Subcutaneous adipose tissue (tissue), 4 donors: ENCODE results near the gene RPAP3. TPM values are rescaled to one million over a fixed set of nuclear protein-coding genes. Genes with fewer than 3 reads are reported as not detected.

Source experiments
- total RNA-seq, 4 donors: library from RNA; depleted of rRNA; stranded (reverse); fragments of >200 nt; gene quantifications; one replicate each; pipeline ENCODE4 v1.1.0, GENCODE V29; 2016
- TF ChIP-seq, protein P1 (sequence below): fragments of 450-650 bp; IDR thresholded peaks from one replicate; pipeline ENCODE4 v1.5.1; 2016; ENCODE audit warnings: low read depth, mild to moderate bottlenecking, control low read depth, antibody characterized with exemption, moderate library complexity

RPAP3 gene
- total RNA-seq, 4 donors from 2014 or later, result 10.0 to 24.1 (median 14.2) TPM

DNA sequence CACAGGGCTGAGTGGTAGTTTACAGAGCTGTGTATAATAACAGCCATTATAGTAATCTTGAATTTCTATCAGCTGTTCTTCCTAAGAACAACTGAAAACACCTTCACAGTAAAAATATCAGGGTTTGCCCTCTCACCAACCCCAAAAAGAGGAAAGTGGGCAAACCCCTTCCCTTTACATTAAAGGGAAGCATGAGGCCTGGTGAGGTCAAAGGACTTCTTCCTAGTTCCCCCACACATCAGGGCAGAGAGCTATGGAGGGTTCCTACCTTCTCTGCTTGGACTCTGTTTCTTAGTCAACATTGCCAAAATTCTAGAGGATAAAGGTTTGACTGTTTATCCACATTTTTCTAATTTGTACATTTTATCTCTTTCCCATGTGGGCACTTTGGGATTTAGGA is 4.4 kb upstream of the RPAP3 start:
- TF ChIP-seq, protein P1, sequence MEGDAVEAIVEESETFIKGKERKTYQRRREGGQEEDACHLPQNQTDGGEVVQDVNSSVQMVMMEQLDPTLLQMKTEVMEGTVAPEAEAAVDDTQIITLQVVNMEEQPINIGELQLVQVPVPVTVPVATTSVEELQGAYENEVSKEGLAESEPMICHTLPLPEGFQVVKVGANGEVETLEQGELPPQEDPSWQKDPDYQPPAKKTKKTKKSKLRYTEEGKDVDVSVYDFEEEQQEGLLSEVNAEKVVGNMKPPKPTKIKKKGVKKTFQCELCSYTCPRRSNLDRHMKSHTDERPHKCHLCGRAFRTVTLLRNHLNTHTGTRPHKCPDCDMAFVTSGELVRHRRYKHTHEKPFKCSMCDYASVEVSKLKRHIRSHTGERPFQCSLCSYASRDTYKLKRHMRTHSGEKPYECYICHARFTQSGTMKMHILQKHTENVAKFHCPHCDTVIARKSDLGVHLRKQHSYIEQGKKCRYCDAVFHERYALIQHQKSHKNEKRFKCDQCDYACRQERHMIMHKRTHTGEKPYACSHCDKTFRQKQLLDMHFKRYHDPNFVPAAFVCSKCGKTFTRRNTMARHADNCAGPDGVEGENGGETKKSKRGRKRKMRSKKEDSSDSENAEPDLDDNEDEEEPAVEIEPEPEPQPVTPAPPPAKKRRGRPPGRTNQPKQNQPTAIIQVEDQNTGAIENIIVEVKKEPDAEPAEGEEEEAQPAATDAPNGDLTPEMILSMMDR, result no peak

DNA sequence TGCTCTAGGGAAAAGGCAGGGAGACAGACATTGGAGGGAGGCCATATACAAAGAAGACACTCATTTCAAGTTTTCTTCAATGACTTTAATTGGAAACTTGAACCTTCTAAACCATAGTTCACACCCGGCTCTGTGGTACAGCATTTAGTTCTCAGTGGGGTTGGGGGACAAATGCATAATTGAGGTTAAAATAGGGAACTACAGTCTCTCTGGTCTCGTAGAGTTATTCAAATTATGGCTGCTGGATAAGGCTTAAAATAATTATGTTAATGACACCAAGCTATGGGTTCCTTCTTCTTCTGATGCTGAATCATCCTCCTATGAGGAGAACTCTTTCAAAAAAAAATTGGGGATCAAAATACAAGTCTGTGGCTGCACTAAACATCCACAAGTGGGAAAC is 3.8 kb upstream of the RPAP3 start:
- TF ChIP-seq, protein P1, result no peak

DNA sequence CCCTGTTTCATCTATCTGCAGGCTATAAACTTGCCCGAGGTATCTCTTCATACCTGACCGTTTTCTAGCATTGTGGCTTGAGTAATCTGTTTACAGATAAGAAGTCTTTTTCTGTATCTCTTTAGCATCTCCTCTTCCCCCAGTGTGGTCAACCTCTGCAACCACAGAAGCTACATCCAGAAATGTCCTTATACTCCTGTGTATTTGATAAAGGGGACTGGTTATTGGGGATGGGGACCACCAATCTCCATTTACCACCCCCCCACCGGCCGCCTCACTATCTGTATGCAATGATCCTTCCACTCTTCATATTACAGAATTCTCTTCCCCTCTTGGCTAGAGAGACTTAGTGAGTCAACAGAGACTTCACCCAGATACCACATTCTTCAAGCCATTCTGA is 3.4 kb upstream of the RPAP3 start:
- TF ChIP-seq, protein P1, result no peak

DNA sequence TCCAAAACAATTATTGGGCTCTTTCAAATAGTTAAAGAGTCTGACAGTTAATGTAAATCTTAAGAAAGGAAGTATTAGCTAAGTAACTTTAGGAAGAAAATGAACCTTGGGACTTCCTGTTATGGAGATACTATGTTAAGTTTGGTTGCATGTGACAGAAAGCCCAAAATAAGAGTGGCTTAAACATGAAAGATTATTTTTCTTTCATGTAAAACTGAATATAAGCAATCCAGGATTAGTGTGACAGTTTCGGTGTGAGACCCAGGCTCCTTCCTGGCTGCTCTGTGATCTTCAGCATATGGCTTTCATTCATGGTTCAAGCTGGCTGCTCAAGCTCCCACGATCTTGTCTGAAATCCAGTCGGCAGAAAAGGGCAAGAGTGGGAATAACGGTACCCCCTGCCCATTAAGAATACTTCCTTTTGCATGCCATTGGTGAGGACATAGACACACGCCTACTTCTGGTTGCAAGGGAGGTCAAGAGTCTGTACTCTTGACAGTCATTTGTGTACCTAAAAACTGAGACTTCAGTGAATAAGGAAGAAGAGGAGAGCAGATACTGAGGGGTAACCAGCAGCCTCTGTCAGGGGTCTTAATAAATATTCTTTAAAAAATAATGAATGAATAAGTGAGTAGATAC is 2.2 kb upstream of the RPAP3 start:
- TF ChIP-seq, protein P1, result no peak

DNA sequence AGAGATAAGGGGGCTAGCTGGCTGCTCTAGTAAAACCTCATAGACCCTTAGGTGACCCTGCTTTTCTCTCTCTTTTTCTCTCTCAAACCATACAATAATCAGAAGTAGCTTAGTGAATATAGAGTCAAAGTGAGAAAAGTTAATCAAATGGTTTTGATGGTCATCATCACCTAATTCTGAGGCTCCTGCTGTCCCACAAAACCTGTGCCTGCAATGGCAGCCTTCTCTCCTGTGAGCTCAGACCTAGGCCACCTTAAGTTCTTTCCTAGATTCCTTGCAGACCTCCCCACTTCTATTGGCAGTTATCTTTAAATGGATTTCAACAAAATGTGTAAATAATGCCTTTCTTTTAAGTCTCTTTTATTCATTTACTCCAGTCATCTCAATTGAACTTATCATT is 1.5 kb upstream of the RPAP3 start:
- TF ChIP-seq, protein P1, result no peak

DNA sequence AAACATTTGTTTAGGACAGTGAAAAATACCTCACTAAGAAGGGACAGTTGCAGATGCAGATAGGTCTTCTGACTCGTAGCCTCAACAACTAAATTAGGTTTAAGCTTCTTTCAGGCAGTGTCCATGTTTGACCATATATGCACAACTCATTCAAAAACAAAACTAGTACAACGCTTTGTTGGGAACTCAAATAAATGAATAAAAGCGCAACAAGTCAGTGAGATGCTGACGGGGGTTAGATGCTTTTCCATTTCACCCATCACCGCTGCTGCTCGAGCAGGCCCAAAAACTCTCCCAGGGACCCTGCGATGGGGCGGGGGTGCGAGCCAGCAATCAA is 633 bp downstream of the RPAP3 start:
- TF ChIP-seq, protein P1, result no peak

DNA sequence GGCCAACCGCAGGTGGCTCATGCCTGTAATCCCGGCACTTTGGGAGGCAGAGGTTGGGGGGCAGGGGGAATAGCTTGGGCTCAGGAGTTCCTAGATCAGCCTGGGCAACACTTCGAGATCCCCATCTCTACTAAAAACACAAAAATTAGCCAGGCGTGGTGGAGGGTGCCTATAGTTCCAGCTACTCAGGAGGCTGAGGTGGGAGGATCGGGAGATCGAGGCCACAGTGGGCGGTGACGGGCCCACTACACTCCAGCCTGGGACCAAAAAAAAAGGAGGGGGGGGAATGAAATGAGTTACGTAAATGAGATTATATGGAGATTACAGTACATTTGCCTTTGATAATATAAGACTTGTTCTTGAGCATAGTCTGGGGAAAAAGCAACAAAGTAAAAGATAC is 1.1 kb downstream of the RPAP3 start:
- TF ChIP-seq, protein P1, result no peak
